ENCODE results near the gene KRT3. TPM values are rescaled to one million over a fixed set of nuclear protein-coding genes. Genes with fewer than 3 reads are reported as not detected.
A peak's percentile ranks its signal among the peaks of the same experiment; 100 is the strongest.

Gene KRT3
- total and polyA plus RNA-seq, 9 of the 15 experiments (the other 6 are each of a cell fraction or from before 2014, with no cell fraction given), result not detected

DNA sequence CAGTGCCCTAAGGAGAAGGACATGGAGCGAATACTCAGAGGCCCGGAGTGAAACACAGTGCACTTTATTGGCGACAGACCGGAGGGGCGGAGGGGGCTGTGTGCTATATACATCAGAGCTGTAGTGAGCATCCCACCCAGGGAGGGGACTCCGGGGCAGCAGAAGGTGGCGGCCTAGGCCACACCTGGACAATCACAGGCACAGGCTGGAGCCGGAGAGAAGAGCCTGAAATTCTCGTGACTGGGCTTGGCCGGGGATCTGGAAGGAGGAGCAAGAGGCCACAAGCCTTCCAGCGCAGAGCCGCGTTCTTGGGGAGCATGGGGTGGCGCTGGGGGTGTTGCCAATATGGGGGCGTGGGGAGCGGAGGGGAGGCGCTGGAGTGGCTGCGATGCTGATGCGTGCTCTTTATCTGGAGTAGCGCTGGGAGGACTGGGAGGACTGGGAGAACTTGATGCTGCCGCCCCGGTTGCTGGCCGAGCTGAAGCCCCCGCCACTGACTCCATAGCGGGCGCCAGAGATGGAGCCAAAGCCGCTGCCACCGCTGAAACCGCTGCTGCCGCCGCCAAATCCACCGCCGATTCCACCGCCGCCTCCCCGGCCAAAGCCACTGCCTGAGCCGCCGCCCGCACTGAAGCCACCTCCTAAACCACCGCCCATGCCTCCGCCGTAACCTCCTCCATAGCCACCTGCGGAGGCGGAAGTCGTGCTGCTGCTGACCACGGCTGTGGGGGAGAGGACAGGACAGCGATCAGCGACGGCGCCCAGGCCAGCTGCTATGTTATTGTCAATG, 6.1 kb downstream of the KRT3 start (continued):
- TF ChIP-seq ETS2 (tag; IDR thresholded peaks at IDR 0.05; ENCODE audit: borderline replicate concordance, poor library complexity, severe bottlenecking), result no peak
- TF ChIP-seq ZNF766 (CRISPR knock-in tag; conservative IDR thresholded peaks at IDR 0.05), result no peak
- no peak for TF ChIP-seq NR4A1 (CRISPR knock-in tag; IDR thresholded peaks at IDR 0.05)
- TF ChIP-seq NR4A1 (tag; IDR thresholded peaks at IDR 0.05), result no peak
- no peak for TF ChIP-seq ZNF174 (CRISPR knock-in tag; IDR thresholded peaks at IDR 0.05)
- TF ChIP-seq DNMT1 (IDR thresholded peaks at IDR 0.05), result no peak
- TF ChIP-seq CEBPG (CRISPR knock-in tag; IDR thresholded peaks at IDR 0.05), result no peak
- no peak for TF ChIP-seq CEBPG (tag; conservative IDR thresholded peaks at IDR 0.05 in 1 of 2, IDR thresholded peaks at IDR 0.05 in 1 of 2)
- TF ChIP-seq BRF2 (IDR thresholded peaks at IDR 0.05; ENCODE audit: borderline replicate concordance, insufficient read depth, insufficient read length), result no peak
- no peak for TF ChIP-seq ILF3 (IDR thresholded peaks at IDR 0.05; ENCODE audit: borderline replicate concordance)
- TF ChIP-seq TBP (optimal IDR thresholded peaks at IDR 0.05; ENCODE audit: low read depth, low read length), result no peak
- no peak for TF ChIP-seq SIRT6 (IDR thresholded peaks at IDR 0.05; ENCODE audit: low read depth, low read length)
- no peak for TF ChIP-seq IFI16 (CRISPR knock-in tag; IDR thresholded peaks at IDR 0.05)
- no peak for TF ChIP-seq CBX1 (IDR thresholded peaks at IDR 0.05; ENCODE audit: low read depth)
- no peak for TF ChIP-seq FOS (IDR thresholded peaks at IDR 0.05; ENCODE audit: extremely low read depth, insufficient read length)
- TF ChIP-seq MED1 (CRISPR knock-in tag; IDR thresholded peaks at IDR 0.05; ENCODE audit: borderline replicate concordance), result no peak
- no peak for TF ChIP-seq EP300 (IDR thresholded peaks at IDR 0.05; ENCODE audit: low read length)
- peak; percentile 52; the same call in 1 of the 2 replicates for TF ChIP-seq ESRRA (IDR thresholded peaks at IDR 0.05; ENCODE audit: borderline replicate concordance, low read depth)
- TF ChIP-seq ZNF561 (CRISPR knock-in tag; conservative IDR thresholded peaks at IDR 0.05), result no peak
- no peak for TF ChIP-seq XRCC4 (IDR thresholded peaks at IDR 0.05; ENCODE audit: extremely low read depth, insufficient read depth, insufficient read length)
- TF ChIP-seq HMBOX1 (IDR thresholded peaks at IDR 0.05), result no peak; the same call in 1 of the 2 replicates
- TF ChIP-seq ZFP36 (IDR thresholded peaks at IDR 0.05; ENCODE audit: low read depth, low read length, partially characterized antibody), result peak; percentile 36
- TF ChIP-seq HNRNPL (IDR thresholded peaks at IDR 0.05; ENCODE audit: low read depth, low read length), result no peak
- TF ChIP-seq HES1 (IDR thresholded peaks at IDR 0.05; ENCODE audit: low read depth), result peak; percentile 86
- TF ChIP-seq ZFX (CRISPR knock-in tag; IDR thresholded peaks at IDR 0.05), result no peak
- TF ChIP-seq OTX1 (CRISPR knock-in tag; IDR thresholded peaks at IDR 0.05), result no peak
- TF ChIP-seq ZEB2 (IDR thresholded peaks at IDR 0.05), result peak; percentile 23; the same call in 1 of the 2 replicates
- no peak for TF ChIP-seq IRF2 (CRISPR knock-in tag; IDR thresholded peaks at IDR 0.05)
- TF ChIP-seq ZNF121 (CRISPR knock-in tag; conservative IDR thresholded peaks at IDR 0.05), result no peak
- no peak for TF ChIP-seq LEF1 (IDR thresholded peaks at IDR 0.05)
